ENCODE measurements around the gene SS18L1.

The SS18L1 gene

GRCh38 chr20:62175711-62176110, 32.1 kb downstream of the SS18L1 start:
- DNase-seq = no peak

- no peak for DNase-seq
Observed at GRCh38 chr20:62176866-62177265, 33.3 kb downstream of the SS18L1 start.

GRCh38 chr20:62177307-62177706, 33.7 kb downstream of the SS18L1 start:
- no peak for DNase-seq

GRCh38 chr20:62178316-62179161, 35.0 kb downstream of the SS18L1 start:
- no peak for DNase-seq

- DNase-seq = no peak
Observed at GRCh38 chr20:62179162-62179504, 35.6 kb downstream of the SS18L1 start.

GRCh38 chr20:62181808-62182207, 38.2 kb downstream of the SS18L1 start:
- DNase-seq = no peak

GRCh38 chr20:62182469-62183425, 39.2 kb downstream of the SS18L1 start, which contains the start of gene MTG2:
Gene MTG2, plus strand, starts transcription at chr20:62183028. Its CDS starts 10,393 bp downstream, at chr20:62193421.
- peak; percentile 91 for DNase-seq

GRCh38 chr20:62183426-62184142, 40.0 kb downstream of the SS18L1 start:
- no peak for DNase-seq

- no peak for DNase-seq
Observed at GRCh38 chr20:62186096-62186426, 42.5 kb downstream of the SS18L1 start.

GRCh38 chr20:62186887-62187866, 43.6 kb downstream of the SS18L1 start:
- no peak for DNase-seq

GRCh38 chr20:62190639-62191411, 47.3 kb downstream of the SS18L1 start:
- DNase-seq = no peak

GRCh38 chr20:62191781-62192559, 48.4 kb downstream of the SS18L1 start:
- no peak for DNase-seq

GRCh38 chr20:62192635-62193034, 49.1 kb downstream of the SS18L1 start:
- DNase-seq = no peak

- DNase-seq = no peak
Observed at GRCh38 chr20:62193079-62194025, 49.8 kb downstream of the SS18L1 start.

GRCh38 chr20:62195075-62195405, 51.5 kb downstream of the SS18L1 start:
- DNase-seq = no peak

- DNase-seq = no peak
Observed at GRCh38 chr20:62195736-62196135, 52.2 kb downstream of the SS18L1 start.

- DNase-seq = no peak
Observed at GRCh38 chr20:62196286-62196685, 52.7 kb downstream of the SS18L1 start.

- no peak for DNase-seq
Observed at GRCh38 chr20:62197311-62197710, 53.7 kb downstream of the SS18L1 start.

GRCh38 chr20:62197801-62198200, 54.2 kb downstream of the SS18L1 start:
- DNase-seq = no peak
